Measurements from ENCODE around the gene SLC12A8. TPM values are rescaled to one million over a fixed set of nuclear protein-coding genes. Genes with fewer than 3 reads are reported as not detected.

The SLC12A8 gene
- total and polyA plus RNA-seq, 2 donors from 2014 or later, result 5.4 to 29.1 TPM

GRCh38 chr3:125136966-125137357 is 75.6 kb downstream of the SLC12A8 start:
- Histone ChIP-seq H3K27ac (ENCODE audit: low read depth in 2 of 2, low read length in 2 of 2) (no peak overlapping the region), H3K9me3 (ENCODE audit: control insufficient read depth in 2 of 3, insufficient read depth in 1 of 3, low read length in 3 of 3) (no peaks in the 10 kb centered on the region), H3K27me3 (ENCODE audit: control insufficient read depth, insufficient read depth, low read length) (no peaks in the 10 kb centered on the region), H3K4me3 (ENCODE audit: low read length in 3 of 3) (no peak overlapping the region), H3K9ac (ENCODE audit: low read length in 3 of 3) (no peak overlapping the region), H3K36me3 (ENCODE audit: control insufficient read depth in 2 of 3, insufficient read depth in 3 of 3, low read length in 3 of 3) (no peaks in the 10 kb centered on the region), H3K4me1 (ENCODE audit: control insufficient read depth in 2 of 3, insufficient read depth in 2 of 3, low read depth in 1 of 3, low read length in 3 of 3) (peaks cover 0 to 4% (median 0%) of the 10 kb centered on the region in 3 donors)
- intact Hi-C loops (cut with DNase I), result no loop called here
- TF ChIP-seq CTCF (IDR thresholded peaks at IDR 0.05; ENCODE audit: borderline replicate concordance, extremely low read depth, insufficient read depth), result no peak
- FAIRE-seq (no peak), DNase-seq (no peak)

GRCh38 chr3:125136515-125136914 is 76.0 kb downstream of the SLC12A8 start:
- no peak overlapping the region for H3K9ac ChIP-seq (ENCODE audit: low read length in 3 of 3)

GRCh38 chr3:125134952-125135351 is 77.6 kb downstream of the SLC12A8 start:
- H3K27me3 ChIP-seq (ENCODE audit: control insufficient read depth, insufficient read depth, low read length), result no peaks in the 10 kb centered on the region
- no peaks in the 10 kb centered on the region for H3K4me1 ChIP-seq (ENCODE audit: control insufficient read depth in 2 of 3, insufficient read depth in 2 of 3, low read depth in 1 of 3, low read length in 3 of 3)
- H3K4me3 ChIP-seq (ENCODE audit: low read length in 3 of 3), result no peak overlapping the region
- no peak for DNase-seq
- intact Hi-C loops (cut with DNase I), result no loop called here
- FAIRE-seq, result no peak
- H3K36me3 ChIP-seq (ENCODE audit: control insufficient read depth in 2 of 3, insufficient read depth in 3 of 3, low read length in 3 of 3), result no peaks in the 10 kb centered on the region
- H3K9me3 ChIP-seq (ENCODE audit: control insufficient read depth in 2 of 3, insufficient read depth in 1 of 3, low read length in 3 of 3), result no peaks in the 10 kb centered on the region
- H3K9ac ChIP-seq (ENCODE audit: low read length in 3 of 3), result no peak overlapping the region
- H3K27ac ChIP-seq (ENCODE audit: low read depth in 2 of 2, low read length in 2 of 2), result no peak overlapping the region
- no peak for TF ChIP-seq CTCF (IDR thresholded peaks at IDR 0.05; ENCODE audit: borderline replicate concordance, extremely low read depth, insufficient read depth)

More at GRCh38 chr3:125136515-125136914, 76.0 kb downstream of the SLC12A8 start:
- H3K27ac ChIP-seq (ENCODE audit: low read depth in 2 of 2, low read length in 2 of 2), result no peak overlapping the region
- H3K9me3 ChIP-seq (ENCODE audit: control insufficient read depth in 2 of 3, insufficient read depth in 1 of 3, low read length in 3 of 3), result no peaks in the 10 kb centered on the region
- TF ChIP-seq CTCF (IDR thresholded peaks at IDR 0.05; ENCODE audit: borderline replicate concordance, extremely low read depth, insufficient read depth), result no peak
- no peak overlapping the region for H3K4me3 ChIP-seq (ENCODE audit: low read length in 3 of 3)
- FAIRE-seq (no peak), DNase-seq (no peak)
- intact Hi-C loops (cut with DNase I), result no loop called here
- peaks cover 0 to 2% (median 0%) of the 10 kb centered on the region in 3 donors for H3K4me1 ChIP-seq (ENCODE audit: control insufficient read depth in 2 of 3, insufficient read depth in 2 of 3, low read depth in 1 of 3, low read length in 3 of 3)
- H3K36me3 ChIP-seq (ENCODE audit: control insufficient read depth in 2 of 3, insufficient read depth in 3 of 3, low read length in 3 of 3), result no peaks in the 10 kb centered on the region
- no peaks in the 10 kb centered on the region for H3K27me3 ChIP-seq (ENCODE audit: control insufficient read depth, insufficient read depth, low read length)

- no peak for TF ChIP-seq CTCF (IDR thresholded peaks at IDR 0.05; ENCODE audit: borderline replicate concordance, extremely low read depth, insufficient read depth)
- intact Hi-C loops (cut with DNase I), result no loop called here
- H3K9ac ChIP-seq (ENCODE audit: low read length in 3 of 3), result no peak overlapping the region
- no peaks in the 10 kb centered on the region for H3K9me3 ChIP-seq (ENCODE audit: control insufficient read depth in 2 of 3, insufficient read depth in 1 of 3, low read length in 3 of 3)
- H3K27ac ChIP-seq (ENCODE audit: low read depth in 2 of 2, low read length in 2 of 2), result no peak overlapping the region
- DNase-seq (no peak), FAIRE-seq (no peak)
- no peaks in the 10 kb centered on the region for H3K36me3 ChIP-seq (ENCODE audit: control insufficient read depth in 2 of 3, insufficient read depth in 3 of 3, low read length in 3 of 3)
- H3K4me3 ChIP-seq (ENCODE audit: low read length in 3 of 3), result no peak overlapping the region
- H3K4me1 ChIP-seq (ENCODE audit: control insufficient read depth in 2 of 3, insufficient read depth in 2 of 3, low read depth in 1 of 3, low read length in 3 of 3), result no peaks in the 10 kb centered on the region
- no peaks in the 10 kb centered on the region for H3K27me3 ChIP-seq (ENCODE audit: control insufficient read depth, insufficient read depth, low read length)
These were observed 79.7 kb downstream of the SLC12A8 start for GRCh38 chr3:125132815-125133214.

All from kidney (tissue), 14 donors.